A549 (cell line): ENCODE data around the gene MYO6. TPM values are rescaled to one million over a fixed set of nuclear protein-coding genes. Genes with fewer than 3 reads are reported as not detected.

Experiments
- ATAC-seq, 2 experiments: fragments of 200-7000 bp in 1 of 2; fragments of >200 bp in 1 of 2; cut with Nextera tagmentation in 1 of 2; cut with Tn5 transposase in 1 of 2; 3 replicates each; pipeline versions ENCODE4 v1.8.0 to v1.9.1; 2018 to 2020; ENCODE audit warnings: mild to moderate bottlenecking in 1 of 2, moderate library complexity in 1 of 2
- CTCF ChIA-PET: fragments of 300-600 bp; sonication (Branson Sonifier 250); formaldehyde crosslinking; extraction: SDS; loops from one replicate; lab custom pipeline; 2021; ENCODE audit warnings: antibody characterized with exemption, inconsistent platforms; lab: Yijun Ruan, JAX
- POLR2A ChIA-PET: fragments of 350-600 bp; formaldehyde crosslinking; extraction: SDS; loops from one replicate; lab custom pipeline; 2021; ENCODE audit warnings: antibody characterized with exemption, inconsistent platforms; lab: Yijun Ruan, JAX
- DNase-seq, 2 experiments: peaks; one replicate each; pipeline versions ENCODE4 v3.0.0 to v3.0.0-alpha.2; 2011 to 2016; ENCODE audit warnings: low read depth in 1 of 2, low spot score in 1 of 2
- FAIRE-seq: peaks from 2 replicates; lab custom pipeline; 2011; peaks lifted over from hg19 to GRCh38; lab: Jason Lieb, UNC
- H3K27ac ChIP-seq, 2 experiments: fragments of >200 bp; sonication (Bioruptor Twin); formaldehyde crosslinking; 3 replicates each; pipeline ENCODE4 v1.5.1; 2016 to 2017
- H3K4me1 ChIP-seq: fragments of >200 bp; sonication (Bioruptor Twin); formaldehyde crosslinking; 3 replicates; pipeline ENCODE4 v1.6.1; 2016
- H3K4me2 ChIP-seq: fragments of >200 bp; sonication (Bioruptor Twin); formaldehyde crosslinking; 3 replicates; pipeline ENCODE4 v1.6.1; 2016
- H3K4me3 ChIP-seq: fragments of >200 bp; sonication (Bioruptor Twin); formaldehyde crosslinking; 3 replicates; pipeline ENCODE4 v1.5.1; 2016
- H3K9me3 ChIP-seq: fragments of >200 bp; sonication (Bioruptor Twin); formaldehyde crosslinking; 3 replicates; pipeline ENCODE4 v1.6.1; 2016
- CBX2 ChIP-seq: fragments of 200-600 bp; sonication (generic); IDR thresholded peaks from 2 replicates; pipeline ENCODE4 v1.6.1; 2016; ENCODE audit warnings: low read depth, mild to moderate bottlenecking, borderline replicate concordance
- CBX8 ChIP-seq: fragments of 200-600 bp; sonication (generic); IDR thresholded peaks from 2 replicates; pipeline ENCODE4 v1.6.1; 2016
- CEBPB ChIP-seq, 2 experiments: fragments of >200 bp in 1 of 2; sonication (Bioruptor Twin) in 1 of 2; formaldehyde crosslinking in 1 of 2; IDR thresholded peaks; 2 replicates each; pipeline ENCODE4 v1.6.1; 2012 to 2016
- CHD4 ChIP-seq: fragments of 200-600 bp; sonication (generic); IDR thresholded peaks from 2 replicates; pipeline ENCODE4 v1.6.1; 2016; ENCODE audit warnings: antibody characterized with exemption, mild to moderate bottlenecking, borderline replicate concordance
- EHF ChIP-seq: fragments of 250-450 bp; sonication (Bioruptor Pico); IDR thresholded peaks from 2 replicates; pipeline ENCODE4 v1.5.0; 2020; ENCODE audit warnings: mild to moderate bottlenecking
- EP300 ChIP-seq, 2 experiments: fragments of >200 bp; sonication (Bioruptor Twin); formaldehyde crosslinking; IDR thresholded peaks; 2 replicates in 1 of 2; 3 replicates in 1 of 2; pipeline ENCODE4 v1.6.1; 2016 to 2017
- ESRRA ChIP-seq: fragments of 150-350 bp; IDR thresholded peaks from 2 replicates; pipeline ENCODE4 v1.6.1; 2014; ENCODE audit warnings: mild to moderate bottlenecking, low read length, borderline replicate concordance
- HDAC2 ChIP-seq: fragments of 200-600 bp; sonication (generic); IDR thresholded peaks from 2 replicates; pipeline ENCODE4 v1.6.1; 2016
- MAFK ChIP-seq: fragments of 450-650 bp; IDR thresholded peaks from 2 replicates; pipeline ENCODE4 v1.6.1; 2014; ENCODE audit not compliant: partially characterized antibody
- MYC ChIP-seq: IDR thresholded peaks from 2 replicates; pipeline ENCODE4 v1.6.1; 2012; ENCODE audit warnings: mild to moderate bottlenecking, inconsistent platforms, low read length, improper control_type of control experiment, borderline replicate concordance
- NFE2L2 ChIP-seq: fragments of 150-350 bp; conservative IDR thresholded peaks from 2 replicates; pipeline ENCODE4 v1.6.1; 2014; ENCODE audit warnings: low read length
- NPAS2 ChIP-seq: fragments of 250-450 bp; sonication (Bioruptor Pico); IDR thresholded peaks from 2 replicates; pipeline ENCODE4 v1.8.0; 2022; ENCODE audit warnings: mild to moderate bottlenecking, moderate library complexity, borderline replicate concordance
- NR3C1 ChIP-seq: fragments of >200 bp; sonication (Bioruptor Twin); formaldehyde crosslinking; IDR thresholded peaks from 3 replicates; pipeline ENCODE4 v1.6.1; 2017
- POLR2A ChIP-seq: IDR thresholded peaks from 2 replicates; pipeline ENCODE4 v1.6.1; 2012; ENCODE audit warnings: mild to moderate bottlenecking, low read length
- POLR2AphosphoS2 ChIP-seq: conservative IDR thresholded peaks from 2 replicates; pipeline ENCODE4 v1.6.1; 2012; ENCODE audit warnings: low read length, improper control_type of control experiment, inconsistent platforms
- RAD21 ChIP-seq, 2 experiments: fragments of >200 bp in 1 of 2; sonication (Bioruptor Twin) in 1 of 2; formaldehyde crosslinking in 1 of 2; IDR thresholded peaks in 1 of 2; conservative IDR thresholded peaks in 1 of 2; 2 replicates in 1 of 2; 3 replicates in 1 of 2; pipeline ENCODE4 v1.6.1; 2012 to 2018; ENCODE audit warnings: inconsistent platforms in 1 of 2
- RNF2 ChIP-seq: fragments of 200-600 bp; sonication (generic); IDR thresholded peaks from 2 replicates; pipeline ENCODE4 v1.6.1; 2016; ENCODE audit warnings: low read depth, mild to moderate bottlenecking, antibody characterized with exemption, moderate library complexity, borderline replicate concordance
- TFCP2L1 ChIP-seq: fragments of 250-450 bp; sonication (Bioruptor Pico); IDR thresholded peaks from 2 replicates; pipeline ENCODE4 v1.5.0; 2021; ENCODE audit warnings: mild to moderate bottlenecking
- TP53 ChIP-seq: fragments of 250-450 bp; sonication (Bioruptor Pico); IDR thresholded peaks from 2 replicates; pipeline ENCODE4 v1.5.0; 2021; ENCODE audit warnings: mild to moderate bottlenecking, moderate library complexity
- ZFP36 ChIP-seq: fragments of 450-650 bp; IDR thresholded peaks from 2 replicates; pipeline ENCODE4 v1.6.1; 2014; ENCODE audit warnings: borderline replicate concordance; ENCODE audit not compliant: partially characterized antibody
- ZSCAN20 ChIP-seq: fragments of 250-450 bp; sonication (Bioruptor Pico); IDR thresholded peaks from 2 replicates; pipeline ENCODE4 v1.8.0; 2022; ENCODE audit warnings: mild to moderate bottlenecking, moderate library complexity
- WGBS: methylation state at CpG from one replicate; pipeline ENCODE4 v1.1.6; 2017; ENCODE audit errors: missing lambda C conversion rate; 5-methylcytosine and 5-hydroxymethylcytosine counted together
- polyA plus RNA-seq, 4 experiments: library from polyadenylated mRNA; depleted of rRNA in 3 of 4; stranded (reverse); fragments of >200 nt; fragmentation: RNase III in 1 of 4; extraction: RNeasy Plus Mini Kit Qiagen cat#74134 plus additional on column Dnase treatment in 1 of 4; gene quantifications; 2 replicates in 3 of 4; 3 replicates in 1 of 4; pipeline ENCODE4 v1.2.3, GENCODE V29; 2011 to 2017
- TF ChIP-seq, protein P1 (sequence below): fragments of 250-450 bp; sonication (Bioruptor Pico); IDR thresholded peaks from 2 replicates; pipeline ENCODE4 v1.5.0; 2021; ENCODE audit warnings: mild to moderate bottlenecking, moderate library complexity, borderline replicate concordance
- TF ChIP-seq, protein P2 (sequence below): fragments of >200 bp; sonication (Bioruptor Twin); formaldehyde crosslinking; IDR thresholded peaks from 2 replicates; pipeline ENCODE4 v1.6.1; 2016
- TF ChIP-seq, protein P3 (sequence below): IDR thresholded peaks from 2 replicates; pipeline ENCODE4 v1.6.1; 2012; ENCODE audit warnings: low read depth, borderline replicate concordance

MYO6 gene
- polyA plus RNA-seq, 2 of the 4 experiments (the other 2 are of a cell fraction): 10.8 to 17.3 TPM

DNA sequence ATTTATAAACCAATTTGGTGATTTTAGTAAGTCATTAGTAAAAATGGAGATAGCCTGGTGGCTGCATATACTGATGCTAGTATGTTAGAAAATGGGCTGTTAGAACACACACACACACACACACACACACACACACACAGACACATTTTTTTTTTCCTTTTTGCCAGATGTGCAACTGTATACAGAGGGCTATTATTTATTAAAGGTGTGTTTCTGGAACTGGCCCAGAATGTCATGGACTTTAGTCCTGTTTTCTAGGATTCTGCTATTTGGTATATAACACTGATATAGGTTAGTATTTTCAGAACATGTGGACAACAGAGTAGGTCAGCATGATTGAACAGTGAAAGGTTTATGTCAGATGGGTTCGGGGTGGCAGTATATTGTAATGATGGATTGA, 12.4 kb downstream of the MYO6 start:
- no peak for DNase-seq
- ChIA-PET CTCF (no interaction called here), POLR2A (no interaction called here)
- FAIRE-seq: no peak
- no peak for TF ChIP-seq ZFP36
- no peak for TF ChIP-seq ZSCAN20
- no peak for TF ChIP-seq CBX2
- no peak for TF ChIP-seq EHF (CRISPR knock-in tag)
- TF ChIP-seq MAFK: no peak
- no peak for TF ChIP-seq NR3C1
- TF ChIP-seq, protein P1, sequence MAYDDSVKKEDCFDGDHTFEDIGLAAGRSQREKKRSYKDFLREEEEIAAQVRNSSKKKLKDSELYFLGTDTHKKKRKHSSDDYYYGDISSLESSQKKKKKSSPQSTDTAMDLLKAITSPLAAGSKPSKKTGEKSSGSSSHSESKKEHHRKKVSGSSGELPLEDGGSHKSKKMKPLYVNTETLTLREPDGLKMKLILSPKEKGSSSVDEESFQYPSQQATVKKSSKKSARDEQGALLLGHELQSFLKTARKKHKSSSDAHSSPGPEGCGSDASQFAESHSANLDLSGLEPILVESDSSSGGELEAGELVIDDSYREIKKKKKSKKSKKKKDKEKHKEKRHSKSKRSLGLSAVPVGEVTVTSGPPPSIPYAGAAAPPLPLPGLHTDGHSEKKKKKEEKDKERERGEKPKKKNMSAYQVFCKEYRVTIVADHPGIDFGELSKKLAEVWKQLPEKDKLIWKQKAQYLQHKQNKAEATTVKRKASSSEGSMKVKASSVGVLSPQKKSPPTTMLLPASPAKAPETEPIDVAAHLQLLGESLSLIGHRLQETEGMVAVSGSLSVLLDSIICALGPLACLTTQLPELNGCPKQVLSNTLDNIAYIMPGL (CRISPR knock-in tag): no peak
- no peak for TF ChIP-seq CHD4
- WGBS: 85% methylated on average over 1 of the region's 1 CpG
- Histone ChIP-seq H3K4me2 (no peak overlapping the region), H3K27ac (no peak overlapping the region), H3K4me1 (no peaks in the 10 kb centered on the region), H3K4me3 (no peak overlapping the region), H3K9me3 (no peaks in the 10 kb centered on the region)
- ATAC-seq: no peak

DNA sequence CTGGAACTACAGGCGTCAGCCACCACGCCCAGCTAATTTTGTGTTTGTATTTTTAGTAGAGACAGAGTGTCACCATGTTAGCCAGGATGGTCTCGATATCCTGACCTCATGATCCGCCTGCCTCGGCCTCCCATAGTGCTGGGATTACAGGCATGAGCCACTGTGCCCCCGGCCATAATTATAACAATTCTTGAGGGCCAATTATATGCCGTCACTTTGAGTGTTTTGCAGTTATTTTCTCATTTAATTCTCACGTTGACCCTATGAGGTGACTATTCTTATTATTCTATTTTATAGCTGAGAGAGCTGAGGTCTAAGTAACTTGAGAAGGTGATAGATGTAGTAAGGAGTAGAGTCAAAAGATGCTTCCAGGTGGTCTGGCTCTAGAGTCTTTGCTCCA, 13.0 kb downstream of the MYO6 start:
- no peak overlapping the region for H3K4me3 ChIP-seq
- no peaks in the 10 kb centered on the region for H3K4me1 ChIP-seq
- WGBS: 94% methylated on average over 8 of the region's 8 CpGs
- CTCF ChIA-PET: no interaction called here
- ATAC-seq (no peak), DNase-seq (no peak), FAIRE-seq (no peak)
- TF ChIP-seq NFE2L2 (no peak), CEBPB (IDR thresholded peaks at IDR 0.05) (no peak), TP53 (CRISPR knock-in tag) (no peak)
- TF ChIP-seq, all 56 proteins: peak for 0
- Histone ChIP-seq H3K9me3 (no peaks in the 10 kb centered on the region), H3K4me2 (no peak overlapping the region), H3K27ac (no peak overlapping the region)
- POLR2A ChIA-PET: no interaction called here

DNA sequence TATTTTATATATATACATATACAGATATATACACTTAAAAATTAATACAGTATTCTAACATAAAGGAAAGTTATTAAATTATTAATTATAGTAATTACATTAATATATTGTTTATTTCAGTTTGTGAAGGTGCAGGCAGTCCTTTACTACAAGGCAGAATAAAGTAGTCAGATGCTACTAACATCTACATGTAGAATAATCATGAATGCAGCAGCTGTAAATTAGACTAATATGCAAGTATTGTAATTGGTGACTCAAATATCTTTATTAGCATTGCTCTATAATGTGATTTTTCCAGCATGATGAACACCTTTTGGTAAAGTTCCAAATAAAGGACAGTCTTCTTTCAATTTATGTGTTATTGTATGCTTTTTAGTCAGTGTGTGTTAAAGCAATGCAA, 17.3 kb downstream of the MYO6 start:
- ChIA-PET CTCF (interaction anchor here (0.6 kb wide), 1 partner anchor 1691 kb away, joined by 3 read pairs; no protein-coding TSS in a partner anchor), POLR2A (no interaction called here)
- TF ChIP-seq HDAC2: no peak
- TF ChIP-seq RNF2: no peak
- TF ChIP-seq EHF (CRISPR knock-in tag): no peak
- no peak for TF ChIP-seq NPAS2 (CRISPR knock-in tag)
- TF ChIP-seq TP53 (CRISPR knock-in tag): no peak
- TF ChIP-seq NFE2L2: no peak
- TF ChIP-seq, protein P2, sequence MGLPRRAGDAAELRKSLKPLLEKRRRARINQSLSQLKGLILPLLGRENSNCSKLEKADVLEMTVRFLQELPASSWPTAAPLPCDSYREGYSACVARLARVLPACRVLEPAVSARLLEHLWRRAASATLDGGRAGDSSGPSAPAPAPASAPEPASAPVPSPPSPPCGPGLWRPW: no peak
- no peak for TF ChIP-seq MYC
- TF ChIP-seq CHD4: no peak
- TF ChIP-seq POLR2A: no peak
- TF ChIP-seq POLR2AphosphoS2: no peak
- no peak for TF ChIP-seq TFCP2L1
- no peak for TF ChIP-seq ESRRA
- no peak for TF ChIP-seq RAD21 (conservative IDR thresholded peaks at IDR 0.05 in 1 of 2, IDR thresholded peaks at IDR 0.05 in 1 of 2)
- no peak for TF ChIP-seq EP300 (IDR thresholded peaks at IDR 0.05)
- TF ChIP-seq, protein P3, sequence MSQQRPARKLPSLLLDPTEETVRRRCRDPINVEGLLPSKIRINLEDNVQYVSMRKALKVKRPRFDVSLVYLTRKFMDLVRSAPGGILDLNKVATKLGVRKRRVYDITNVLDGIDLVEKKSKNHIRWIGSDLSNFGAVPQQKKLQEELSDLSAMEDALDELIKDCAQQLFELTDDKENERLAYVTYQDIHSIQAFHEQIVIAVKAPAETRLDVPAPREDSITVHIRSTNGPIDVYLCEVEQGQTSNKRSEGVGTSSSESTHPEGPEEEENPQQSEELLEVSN: no peak
- TF ChIP-seq CBX8: no peak
- Histone ChIP-seq H3K4me3 (no peak overlapping the region), H3K4me1 (no peaks in the 10 kb centered on the region; the same call in 2 of the 3 replicates), H3K9me3 (no peaks in the 10 kb centered on the region), H3K27ac (no peak overlapping the region), H3K4me2 (no peak overlapping the region)
- no peak for ATAC-seq
- no peak for FAIRE-seq
- no peak for DNase-seq
